Parathyroid adenoma (tissue), 2 donors: Measurements from ENCODE around the gene XPNPEP1.

Experiments
- H2AFZ ChIP-seq: fragments of 300-600 bp; sonication (generic); one replicate; pipeline ENCODE4 v1.7.0; 2017; ENCODE audit warnings: antibody characterized with exemption, mild to moderate bottlenecking
- H3K27ac ChIP-seq: fragments of 300-600 bp; sonication (generic); one replicate; pipeline ENCODE4 v1.7.0; 2017
- H3K27me3 ChIP-seq: fragments of 300-600 bp; sonication (generic); one replicate; pipeline ENCODE4 v1.7.0; 2017; ENCODE audit warnings: low read length; ENCODE audit not compliant: control insufficient read depth, insufficient read depth
- H3K36me3 ChIP-seq: fragments of 300-600 bp; sonication (generic); one replicate; pipeline ENCODE4 v1.7.0; 2017; ENCODE audit warnings: low read length; ENCODE audit not compliant: control insufficient read depth, insufficient read depth
- H3K4me1 ChIP-seq: fragments of 300-600 bp; sonication (generic); one replicate; pipeline ENCODE4 v1.7.0; 2017; ENCODE audit warnings: control low read depth
- H3K4me2 ChIP-seq: fragments of 300-600 bp; sonication (generic); one replicate; pipeline ENCODE4 v1.7.0; 2017; ENCODE audit warnings: low read length
- H3K4me3 ChIP-seq: fragments of 300-600 bp; sonication (generic); one replicate; pipeline ENCODE4 v1.7.0; 2017; ENCODE audit warnings: low read depth, low read length
- H3K79me2 ChIP-seq: fragments of 300-600 bp; sonication (generic); one replicate; pipeline ENCODE4 v1.7.0; 2017; ENCODE audit warnings: control low read depth
- H3K9ac ChIP-seq: fragments of 300-600 bp; sonication (generic); one replicate; pipeline ENCODE4 v1.7.0; 2017; ENCODE audit warnings: mild to moderate bottlenecking
- H3K9me3 ChIP-seq: fragments of 300-600 bp; sonication (generic); one replicate; pipeline ENCODE4 v1.7.0; 2017; ENCODE audit warnings: low read length; ENCODE audit not compliant: control insufficient read depth
- CTCF ChIP-seq: fragments of 300-600 bp; sonication (generic); IDR thresholded peaks from one replicate; pipeline ENCODE4 v1.7.0; 2017; ENCODE audit warnings: antibody characterized with exemption, mild to moderate bottlenecking
- donor health status: primary hyperparathyroidism.

Gene XPNPEP1

DNA sequence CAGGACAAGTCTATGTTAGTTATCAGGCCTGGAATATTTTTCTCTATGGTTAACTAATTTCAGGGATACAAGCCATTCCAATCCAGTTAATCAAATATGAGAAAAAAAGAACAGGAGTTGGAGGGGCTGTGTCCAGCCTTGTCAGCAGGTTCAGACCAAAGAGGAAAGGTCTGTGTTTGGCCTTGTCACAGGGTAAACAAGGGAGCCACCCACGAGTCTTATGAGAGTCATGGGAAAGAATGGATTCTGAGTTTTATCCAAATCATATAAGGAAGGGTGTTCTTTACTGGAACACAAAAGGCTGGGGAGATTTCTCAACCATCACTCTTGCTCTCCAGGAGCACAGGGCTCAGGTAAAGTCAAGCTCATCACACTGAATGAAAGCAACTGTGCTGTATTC is 99.1 kb downstream of the XPNPEP1 start:
- H3K4me2 ChIP-seq: no peak overlapping the region

DNA sequence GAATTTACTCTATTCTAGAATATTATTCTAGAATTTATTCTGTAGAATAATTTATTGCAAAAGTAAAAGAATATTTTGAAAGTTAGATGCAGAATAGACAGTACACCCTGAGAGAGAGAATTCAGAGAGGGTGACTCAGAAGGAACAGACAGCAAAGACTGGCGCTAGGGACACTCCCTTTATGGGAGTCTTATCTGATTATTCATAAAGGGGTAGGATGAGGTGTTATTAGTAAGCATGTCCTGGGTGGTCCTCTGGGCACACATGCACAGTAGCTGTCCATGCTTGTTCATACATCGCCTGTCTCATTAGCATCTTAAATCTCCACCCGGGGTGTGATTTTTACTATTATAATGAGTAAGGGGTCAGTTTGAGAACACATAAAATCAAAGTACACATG is 100.1 kb downstream of the XPNPEP1 start:
- Histone ChIP-seq H3K9ac (no peak overlapping the region), H3K4me3 (no peak overlapping the region), H3K4me1 (no peaks in the 10 kb centered on the region), H3K4me2 (no peak overlapping the region), H3K27me3 (no peaks in the 10 kb centered on the region), H3K9me3 (no peaks in the 10 kb centered on the region), H3K79me2 (no peaks in the 10 kb centered on the region), H2AFZ (no peak overlapping the region), H3K27ac (no peak overlapping the region), H3K36me3 (no peaks in the 10 kb centered on the region)
- TF ChIP-seq CTCF: no peak

More for the DNA sequence above, 99.1 kb downstream of the XPNPEP1 start:
- Histone ChIP-seq H3K9ac (no peak overlapping the region), H3K4me1 (no peaks in the 10 kb centered on the region), H2AFZ (no peak overlapping the region), H3K36me3 (no peaks in the 10 kb centered on the region), H3K27me3 (no peaks in the 10 kb centered on the region), H3K27ac (no peak overlapping the region), H3K79me2 (no peaks in the 10 kb centered on the region), H3K9me3 (no peaks in the 10 kb centered on the region), H3K4me3 (no peak overlapping the region)
- TF ChIP-seq CTCF: no peak

GRCh38 chr10:109821672-109822071 is 101.6 kb downstream of the XPNPEP1 start:
- TF ChIP-seq CTCF: no peak
- Histone ChIP-seq H3K27me3 (no peaks in the 10 kb centered on the region), H2AFZ (no peak overlapping the region), H3K9ac (no peak overlapping the region), H3K4me1 (no peaks in the 10 kb centered on the region), H3K27ac (no peak overlapping the region), H3K36me3 (no peaks in the 10 kb centered on the region), H3K79me2 (no peaks in the 10 kb centered on the region), H3K9me3 (no peaks in the 10 kb centered on the region), H3K4me3 (no peak overlapping the region), H3K4me2 (no peak overlapping the region)

GRCh38 chr10:109820620-109821405 is 102.5 kb downstream of the XPNPEP1 start:
- Histone ChIP-seq H3K27me3 (no peaks in the 10 kb centered on the region), H3K27ac (no peak overlapping the region), H3K36me3 (no peaks in the 10 kb centered on the region), H3K4me3 (no peak overlapping the region), H2AFZ (no peak overlapping the region), H3K9me3 (no peaks in the 10 kb centered on the region), H3K9ac (no peak overlapping the region), H3K79me2 (no peaks in the 10 kb centered on the region), H3K4me1 (no peaks in the 10 kb centered on the region), H3K4me2 (no peak overlapping the region)
- TF ChIP-seq CTCF: no peak

DNA sequence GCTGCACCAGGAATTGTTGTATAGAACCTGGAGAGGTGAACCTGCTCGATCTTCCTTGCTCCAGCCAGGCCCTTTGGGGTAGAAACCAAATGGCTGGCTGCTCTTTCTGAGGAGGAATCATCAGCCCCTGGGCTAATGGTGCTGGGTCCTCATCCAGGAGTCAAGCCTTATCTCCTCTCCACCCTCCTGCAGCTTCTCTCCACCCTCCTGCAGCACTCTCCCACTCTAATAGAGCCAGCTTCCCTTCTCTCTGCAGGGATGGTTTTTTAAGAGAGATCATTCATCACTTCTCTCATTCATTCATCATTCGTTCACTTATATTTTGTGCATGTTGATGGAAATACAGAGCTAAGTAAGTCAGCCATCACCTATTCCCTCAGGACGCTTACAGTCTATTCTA is 103.5 kb downstream of the XPNPEP1 start:
- H3K9ac ChIP-seq: no peak overlapping the region
- no peaks in the 10 kb centered on the region for H3K9me3 ChIP-seq
- H3K27ac ChIP-seq: no peak overlapping the region
- H3K79me2 ChIP-seq: no peaks in the 10 kb centered on the region
- H3K27me3 ChIP-seq: no peaks in the 10 kb centered on the region
- no peak overlapping the region for H3K4me2 ChIP-seq
- H3K36me3 ChIP-seq: no peaks in the 10 kb centered on the region
- no peak for TF ChIP-seq CTCF
- H3K4me1 ChIP-seq: no peaks in the 10 kb centered on the region
- no peak overlapping the region for H3K4me3 ChIP-seq
- H2AFZ ChIP-seq: no peak overlapping the region
